Astrocyte (in vitro differentiated cells and primary cell): ENCODE data around the gene PDP2.

Source experiments
- EZH2 ChIP-seq: IDR thresholded peaks from 2 replicates; pipeline ENCODE4 v1.6.1; 2012; ENCODE audit warnings: mild to moderate bottlenecking, low read length, inconsistent platforms; ENCODE audit not compliant: insufficient read depth
- TF ChIP-seq, protein P1 (sequence below): IDR thresholded peaks from 2 replicates; pipeline ENCODE4 v1.5.1; 2011; ENCODE audit warnings: low read depth, mild to moderate bottlenecking, inconsistent platforms, low read length, moderate library complexity; ENCODE audit not compliant: insufficient read depth

DNA sequence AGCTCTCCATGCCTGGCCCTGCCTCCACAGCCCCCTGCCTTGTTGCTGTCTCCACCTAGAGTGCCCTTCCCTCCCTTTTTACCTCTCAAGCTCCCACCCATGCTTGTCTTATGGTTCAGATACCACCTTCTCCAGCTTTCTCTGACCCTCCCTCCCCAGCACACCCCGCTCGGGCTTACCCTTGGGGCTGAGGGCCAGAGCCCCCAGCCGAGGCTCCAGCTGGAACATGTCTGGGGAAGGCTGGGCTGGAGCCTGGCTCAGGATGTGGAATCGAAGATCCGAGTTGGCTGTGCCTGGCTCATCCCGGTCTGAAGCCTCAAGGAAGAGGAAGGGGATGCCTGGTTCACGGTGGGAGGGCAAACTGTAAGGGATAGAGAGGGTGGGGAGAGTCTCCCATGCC is 34.7 kb downstream of the PDP2 start:
- TF ChIP-seq, protein P1, sequence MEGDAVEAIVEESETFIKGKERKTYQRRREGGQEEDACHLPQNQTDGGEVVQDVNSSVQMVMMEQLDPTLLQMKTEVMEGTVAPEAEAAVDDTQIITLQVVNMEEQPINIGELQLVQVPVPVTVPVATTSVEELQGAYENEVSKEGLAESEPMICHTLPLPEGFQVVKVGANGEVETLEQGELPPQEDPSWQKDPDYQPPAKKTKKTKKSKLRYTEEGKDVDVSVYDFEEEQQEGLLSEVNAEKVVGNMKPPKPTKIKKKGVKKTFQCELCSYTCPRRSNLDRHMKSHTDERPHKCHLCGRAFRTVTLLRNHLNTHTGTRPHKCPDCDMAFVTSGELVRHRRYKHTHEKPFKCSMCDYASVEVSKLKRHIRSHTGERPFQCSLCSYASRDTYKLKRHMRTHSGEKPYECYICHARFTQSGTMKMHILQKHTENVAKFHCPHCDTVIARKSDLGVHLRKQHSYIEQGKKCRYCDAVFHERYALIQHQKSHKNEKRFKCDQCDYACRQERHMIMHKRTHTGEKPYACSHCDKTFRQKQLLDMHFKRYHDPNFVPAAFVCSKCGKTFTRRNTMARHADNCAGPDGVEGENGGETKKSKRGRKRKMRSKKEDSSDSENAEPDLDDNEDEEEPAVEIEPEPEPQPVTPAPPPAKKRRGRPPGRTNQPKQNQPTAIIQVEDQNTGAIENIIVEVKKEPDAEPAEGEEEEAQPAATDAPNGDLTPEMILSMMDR = no peak
- TF ChIP-seq EZH2 = no peak
